ENCODE data around the gene EXOSC5.

DNA sequence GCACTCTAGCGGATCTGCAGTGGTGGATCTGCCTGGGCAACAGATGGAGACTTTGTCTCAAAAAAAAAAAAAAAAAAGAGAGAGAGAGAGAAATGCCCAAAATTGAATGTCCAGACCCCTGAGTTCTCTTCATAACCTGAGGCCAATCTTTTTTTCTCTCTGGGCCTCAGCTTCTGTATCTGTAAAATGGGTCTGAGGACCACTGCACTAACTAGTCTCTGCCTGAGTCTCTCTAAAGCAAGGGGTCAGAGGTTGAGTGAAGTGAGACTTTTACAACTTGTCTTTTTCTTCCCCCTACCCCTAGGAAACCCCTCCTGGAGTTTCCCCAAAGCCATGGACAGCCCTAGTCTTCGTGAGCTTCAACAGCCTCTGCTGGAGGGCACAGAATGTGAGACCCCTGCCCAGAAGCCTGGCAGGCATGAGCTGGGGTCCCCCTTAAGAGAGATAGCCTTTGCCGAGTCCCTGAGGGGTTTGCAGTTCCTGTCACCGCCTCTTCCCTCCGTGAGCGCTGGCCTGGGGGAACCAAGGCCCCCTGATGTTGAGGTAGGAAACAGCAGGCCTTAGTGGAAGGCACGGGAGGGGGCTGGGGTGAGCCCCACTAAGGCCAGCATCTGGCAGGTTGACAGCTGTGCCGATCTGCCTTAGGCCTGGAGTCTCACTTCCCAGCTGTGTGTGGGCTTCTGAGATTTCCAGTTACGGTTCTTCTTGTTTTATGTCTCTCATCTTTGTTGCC, 19.0 kb downstream of the EXOSC5 start:
- no peak for TF ChIP-seq TAF1 (IDR thresholded peaks at IDR 0.05; ENCODE audit: low read depth, low read length)
- no peak for TF ChIP-seq POLR2A (IDR thresholded peaks at IDR 0.05; ENCODE audit: low read depth, low read length)

All from GM12891 (cell line).